Measurements from ENCODE around the gene BCL7A. TPM values are rescaled to one million over a fixed set of nuclear protein-coding genes. Genes with fewer than 3 reads are reported as not detected.

Gene BCL7A
- polyA plus RNA-seq, 1 of the 3 experiments (the other 2 are of a cell fraction), result 34.0 TPM

GRCh38 chr12:122028165-122028904, 6.7 kb downstream of the BCL7A start:
- TF ChIP-seq FOSL2 (IDR thresholded peaks at IDR 0.05; ENCODE audit: borderline replicate concordance, low read depth) (0 out of 2 replicates have a peak, but pooled peaks have one; percentile 5), SMC3 (IDR thresholded peaks at IDR 0.05; ENCODE audit: low read depth, low read length) (no peak), NRF1 (IDR thresholded peaks at IDR 0.05; ENCODE audit: low read depth, low read length) (no peak), PBX3 (IDR thresholded peaks at IDR 0.05) (peak; percentile 72), MEF2A (IDR thresholded peaks at IDR 0.05; ENCODE audit: borderline replicate concordance, low read depth) (no peak), FOXJ3 (CRISPR knock-in tag; IDR thresholded peaks at IDR 0.05) (no peak), TEAD4 (IDR thresholded peaks at IDR 0.05; ENCODE audit: borderline replicate concordance, insufficient read depth) (no peak), JUND (IDR thresholded peaks at IDR 0.05) (no peak), YY1 (IDR thresholded peaks at IDR 0.05; ENCODE audit: low read depth) (no peak), ELF1 (IDR thresholded peaks at IDR 0.05) (no peak), NFIC (IDR thresholded peaks at IDR 0.05; ENCODE audit: borderline replicate concordance) (no peak), IRF3 (IDR thresholded peaks at IDR 0.05; ENCODE audit: low read depth, low read length) (no peak), CHD2 (IDR thresholded peaks at IDR 0.05; ENCODE audit: low read length, partially characterized antibody) (no peak)
- TF ChIP-seq, protein P1, sequence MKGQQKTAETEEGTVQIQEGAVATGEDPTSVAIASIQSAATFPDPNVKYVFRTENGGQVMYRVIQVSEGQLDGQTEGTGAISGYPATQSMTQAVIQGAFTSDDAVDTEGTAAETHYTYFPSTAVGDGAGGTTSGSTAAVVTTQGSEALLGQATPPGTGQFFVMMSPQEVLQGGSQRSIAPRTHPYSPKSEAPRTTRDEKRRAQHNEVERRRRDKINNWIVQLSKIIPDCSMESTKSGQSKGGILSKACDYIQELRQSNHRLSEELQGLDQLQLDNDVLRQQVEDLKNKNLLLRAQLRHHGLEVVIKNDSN (IDR thresholded peaks at IDR 0.05; ENCODE audit: borderline replicate concordance, low read depth), result no peak
- TF ChIP-seq, protein P2, sequence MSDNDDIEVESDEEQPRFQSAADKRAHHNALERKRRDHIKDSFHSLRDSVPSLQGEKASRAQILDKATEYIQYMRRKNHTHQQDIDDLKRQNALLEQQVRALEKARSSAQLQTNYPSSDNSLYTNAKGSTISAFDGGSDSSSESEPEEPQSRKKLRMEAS (IDR thresholded peaks at IDR 0.05; ENCODE audit: low read depth), result no peak
- TF ChIP-seq, protein P3, sequence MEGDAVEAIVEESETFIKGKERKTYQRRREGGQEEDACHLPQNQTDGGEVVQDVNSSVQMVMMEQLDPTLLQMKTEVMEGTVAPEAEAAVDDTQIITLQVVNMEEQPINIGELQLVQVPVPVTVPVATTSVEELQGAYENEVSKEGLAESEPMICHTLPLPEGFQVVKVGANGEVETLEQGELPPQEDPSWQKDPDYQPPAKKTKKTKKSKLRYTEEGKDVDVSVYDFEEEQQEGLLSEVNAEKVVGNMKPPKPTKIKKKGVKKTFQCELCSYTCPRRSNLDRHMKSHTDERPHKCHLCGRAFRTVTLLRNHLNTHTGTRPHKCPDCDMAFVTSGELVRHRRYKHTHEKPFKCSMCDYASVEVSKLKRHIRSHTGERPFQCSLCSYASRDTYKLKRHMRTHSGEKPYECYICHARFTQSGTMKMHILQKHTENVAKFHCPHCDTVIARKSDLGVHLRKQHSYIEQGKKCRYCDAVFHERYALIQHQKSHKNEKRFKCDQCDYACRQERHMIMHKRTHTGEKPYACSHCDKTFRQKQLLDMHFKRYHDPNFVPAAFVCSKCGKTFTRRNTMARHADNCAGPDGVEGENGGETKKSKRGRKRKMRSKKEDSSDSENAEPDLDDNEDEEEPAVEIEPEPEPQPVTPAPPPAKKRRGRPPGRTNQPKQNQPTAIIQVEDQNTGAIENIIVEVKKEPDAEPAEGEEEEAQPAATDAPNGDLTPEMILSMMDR (IDR thresholded peaks at IDR 0.05), result no peak
- Histone ChIP-seq H3K4me1 (ENCODE audit: control insufficient read depth in 1 of 2, insufficient read depth in 2 of 2, low read depth in 1 of 2, low read length in 1 of 2) (peaks cover 16 to 20% of the 10 kb centered on the region in 2 experiments; a peak in 2 of 4 replicates), H3K4me2 (peak overlapping the region; percentile 30; the same call in 1 of the 2 replicates), H3K9ac (no peak overlapping the region), H2AFZ (ENCODE audit: low read depth) (no peak overlapping the region), H3K4me3 (ENCODE audit: low read depth in 2 of 2, low read length in 1 of 2) (no peak overlapping the region), H3K36me3 (replicated peaks in 1 of 2; ENCODE audit: control insufficient read depth in 1 of 2, insufficient read depth in 2 of 2, low read length in 1 of 2) (no peaks in the 10 kb centered on the region), H3K27me3 (ENCODE audit: insufficient read depth) (no peaks in the 10 kb centered on the region), H3K79me2 (ENCODE audit: insufficient read depth) (peaks cover 100% of the 10 kb centered on the region), H3K9me2 (no peaks in the 10 kb centered on the region), H3F3A (replicated peaks; ENCODE audit: insufficient read depth) (peaks cover 6% of the 10 kb centered on the region), H4K20me1 (ENCODE audit: insufficient read depth) (peaks cover 60% of the 10 kb centered on the region), H3K9me3 (no peaks in the 10 kb centered on the region), H3K27ac (ENCODE audit: low read depth in 2 of 2, low read length in 1 of 2) (peak overlapping the region in 1 of 2 experiments; percentile 26; a peak in 1 of 4 replicates)
- no peak for DNase-seq
- WGBS (ENCODE audit: low lambda C conversion rate), result 86% methylated on average over 12 of the region's 12 CpGs
- CTCF ChIA-PET, result interaction anchor here (0.7 to 2.0 kb wide), 7 partner anchors 10 to 234 kb away, joined by 3 to 8 read pairs (median 4); no protein-coding TSS in a partner anchor
- POLR2A ChIA-PET, result interaction anchor here (0.6 to 0.7 kb wide), 2 partner anchors 18 to 38 kb away, joined by 3 read pairs; no protein-coding TSS in a partner anchor
